T47D (cell line): ENCODE measurements around the gene USP32.
"Not testable (repeated sequence)": the region's sequence is repeated elsewhere in the genome, so short reads cannot be mapped to it uniquely, and the experiment has no call there.

Experiments
- DNase-seq, 2 experiments: peaks; one replicate each; pipeline versions ENCODE4 v3.0.0 to v3.0.0-alpha.2; 2011 to 2012; ENCODE audit warnings: low read depth in 1 of 2, low spot score in 1 of 2
- JUND ChIP-seq: IDR thresholded peaks from 2 replicates; pipeline ENCODE4 v1.6.1; 2012; ENCODE audit warnings: low read depth
- in situ Hi-C: cut with HindIII; loops from 2 replicates; pipeline ENCODE4 v1.10.0; 2016; ENCODE audit warnings: low sequenced_read_pairs, low pct_unique_long_range_greater_than_20kb

Gene USP32

DNA sequence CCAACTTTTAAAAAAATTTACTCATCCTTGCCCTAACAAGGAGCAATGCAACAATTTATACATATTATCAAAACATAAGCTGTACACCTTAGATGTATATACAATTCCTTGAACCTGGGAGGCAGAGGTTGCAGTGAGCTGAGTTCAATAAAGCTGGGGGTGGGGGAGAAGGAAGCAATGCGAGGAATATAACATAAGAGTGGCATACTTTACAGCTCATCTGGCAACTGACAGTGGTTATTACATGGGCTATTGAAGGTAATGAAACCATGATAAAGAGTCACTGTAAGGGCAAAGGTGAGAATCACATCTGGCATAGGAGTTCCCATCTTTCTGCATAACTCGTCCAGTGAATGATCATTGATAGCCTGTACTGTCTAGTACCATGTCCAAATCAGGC, 198.5 kb downstream of the USP32 start:
- in situ Hi-C loops = no loop called here
- TF ChIP-seq JUND = no peak
- no peak for DNase-seq

DNA sequence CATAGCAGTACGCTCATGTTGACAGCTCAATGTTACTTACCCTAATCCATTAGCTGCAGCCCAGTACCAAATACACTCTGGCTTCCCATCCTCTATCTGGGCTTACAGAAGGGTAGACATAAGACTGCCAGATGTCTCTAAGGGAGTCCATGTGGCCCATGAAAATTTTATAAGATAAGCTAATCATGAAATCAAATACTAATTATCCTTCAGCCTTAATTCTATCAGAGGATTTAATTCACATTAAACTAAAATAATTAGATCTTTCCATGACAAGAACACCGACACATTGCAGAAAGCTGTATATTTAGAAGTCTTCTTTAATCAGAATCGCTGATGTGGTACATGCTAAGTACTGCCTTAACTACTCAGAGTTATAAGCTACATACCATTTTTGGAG, 198.9 kb downstream of the USP32 start:
- in situ Hi-C loops, DNase-seq: not testable (repeated sequence)

DNA sequence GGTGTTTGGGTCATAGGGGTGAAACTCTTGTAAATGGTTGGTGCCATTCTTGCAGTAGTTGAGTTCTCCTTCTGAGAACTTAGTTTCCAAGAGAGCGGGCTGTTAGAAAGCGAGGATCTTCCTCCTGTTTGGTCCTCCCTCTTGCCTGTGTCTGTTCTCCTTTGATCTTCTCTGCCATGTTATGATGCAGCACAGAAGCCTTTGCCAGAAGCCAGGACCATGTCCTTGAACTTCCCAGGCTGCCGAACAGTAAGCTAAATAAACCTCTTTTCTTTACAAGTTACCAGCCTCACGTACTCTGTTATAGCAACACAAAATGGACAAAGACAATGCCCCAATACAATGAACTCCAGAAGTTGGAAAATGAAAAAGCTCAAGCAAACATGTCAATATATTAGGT, 201.9 kb downstream of the USP32 start:
- in situ Hi-C loops, DNase-seq: not testable (repeated sequence)

DNA sequence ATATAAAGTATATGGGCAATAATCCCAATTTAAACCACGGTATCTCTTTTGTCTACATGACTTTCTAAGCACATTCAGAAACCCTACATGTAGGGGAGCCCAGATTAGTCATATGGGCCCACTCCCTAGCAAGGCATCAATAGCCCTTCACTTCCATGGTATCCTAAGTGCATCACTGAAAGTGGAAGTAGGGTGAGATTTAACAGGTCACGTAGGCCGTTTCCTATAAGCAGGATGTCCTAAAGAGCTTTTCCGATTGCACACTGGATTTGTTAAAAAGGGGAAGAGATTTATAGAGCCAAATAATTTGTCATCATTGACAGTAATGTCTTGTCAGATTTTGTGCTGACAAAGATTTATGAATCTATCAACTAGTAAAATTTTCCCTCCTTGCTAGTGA, 203.2 kb downstream of the USP32 start:
- TF ChIP-seq JUND = no peak
- DNase-seq = no peak
- in situ Hi-C loops = no loop called here

DNA sequence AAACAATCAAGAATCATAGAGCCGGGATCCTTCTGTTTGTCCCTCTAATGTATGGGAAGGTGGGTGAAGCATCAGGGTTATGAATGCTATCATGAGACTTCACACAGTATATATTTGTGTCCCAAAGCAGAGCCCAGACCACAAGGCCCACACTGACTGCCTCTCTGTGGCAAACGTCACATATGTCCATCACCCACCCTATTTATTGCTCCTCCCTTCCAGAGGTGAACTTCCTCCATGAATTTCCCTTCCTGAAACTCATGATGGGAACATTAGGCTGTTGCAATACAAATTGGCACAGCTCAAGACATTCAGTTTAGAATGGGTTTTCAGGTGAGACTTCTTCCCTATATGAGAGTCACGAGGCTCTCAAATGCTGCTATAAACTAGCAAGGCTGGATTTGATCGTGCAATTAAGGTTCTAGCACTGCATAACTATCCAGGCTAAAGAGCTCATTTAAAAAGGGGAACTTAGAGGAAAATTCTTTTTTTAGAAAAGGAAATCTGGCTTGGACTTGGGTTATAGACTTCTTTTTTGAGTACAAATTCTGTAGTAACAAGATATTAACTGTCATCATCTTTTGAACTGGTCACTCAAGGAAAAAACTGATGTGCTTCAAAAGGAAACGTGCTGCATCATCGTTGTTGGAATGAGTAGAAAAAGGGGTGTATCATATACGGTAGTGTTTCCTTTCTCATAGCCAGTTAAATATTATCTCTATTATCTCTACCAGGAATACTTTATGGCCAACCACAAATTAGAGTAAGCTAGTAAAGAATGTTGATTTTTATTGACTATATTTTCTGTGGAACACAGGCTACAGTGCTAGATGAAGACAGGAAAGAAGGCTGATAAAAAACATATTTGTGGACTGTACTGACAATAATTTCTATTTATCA, 204.8 kb downstream of the USP32 start:
- in situ Hi-C loops = not testable (repeated sequence)

DNA sequence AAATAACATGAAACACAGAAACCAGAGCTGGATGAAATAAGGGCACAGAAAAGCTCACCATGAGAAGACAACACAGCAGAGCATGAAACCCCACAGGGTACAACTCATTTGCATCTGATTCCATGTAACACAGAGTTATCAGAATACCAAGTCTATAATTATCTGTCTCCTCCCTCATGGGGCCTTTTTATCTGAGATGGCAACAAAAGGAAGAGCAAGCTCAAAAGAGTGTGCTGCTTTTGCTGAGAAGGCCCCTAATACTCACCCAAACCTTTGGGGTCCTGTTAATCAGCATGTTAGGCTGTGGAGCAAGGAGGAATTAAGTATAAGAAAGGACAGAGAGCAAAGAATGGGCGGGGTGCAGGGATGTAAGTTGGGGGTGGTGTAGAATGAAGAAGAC, 205.6 kb downstream of the USP32 start:
- DNase-seq, in situ Hi-C loops: not testable (repeated sequence)

More for the DNA sequence above, 204.8 kb downstream of the USP32 start:
- DNase-seq = not testable (repeated sequence)

DNA sequence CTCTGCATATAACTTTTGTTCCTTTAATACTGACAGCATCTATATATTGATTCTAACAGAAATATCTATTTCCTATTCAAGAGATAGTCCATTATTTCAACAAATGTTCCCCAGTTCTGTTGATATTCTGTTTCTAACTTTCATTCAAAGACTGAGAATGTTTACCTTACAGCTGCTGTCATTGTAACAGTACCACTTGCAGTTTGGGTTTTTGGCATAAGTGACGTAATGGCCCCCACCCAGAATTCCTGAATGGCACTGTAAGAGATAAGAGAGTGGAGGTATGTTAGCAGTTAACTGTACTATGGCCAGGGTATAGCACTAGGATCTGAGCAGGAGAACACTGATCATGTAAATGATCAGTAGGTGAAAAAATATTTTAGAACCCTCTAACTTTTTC, 211.6 kb downstream of the USP32 start:
- in situ Hi-C loops, DNase-seq: not testable (repeated sequence)

DNA sequence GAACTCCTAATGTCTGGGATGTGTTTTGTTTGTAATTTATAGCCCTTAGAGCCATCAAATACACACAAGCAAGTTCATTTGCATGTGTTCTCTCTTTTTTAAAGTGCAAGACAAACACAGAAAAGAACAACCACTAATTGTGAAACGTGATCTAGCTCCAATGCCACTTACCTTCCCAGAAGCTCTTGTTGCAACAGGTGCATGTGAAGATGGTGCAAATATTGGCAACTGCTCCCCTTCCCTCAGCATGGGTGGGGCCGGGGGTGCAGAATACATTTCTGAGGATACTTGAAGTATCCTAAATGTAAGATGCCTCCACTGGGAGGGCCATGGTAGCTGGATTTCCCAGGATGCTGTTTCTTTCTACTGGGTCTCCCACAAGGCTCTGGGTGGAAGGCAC, 213.8 kb downstream of the USP32 start:
- DNase-seq, in situ Hi-C loops: not testable (repeated sequence)

DNA sequence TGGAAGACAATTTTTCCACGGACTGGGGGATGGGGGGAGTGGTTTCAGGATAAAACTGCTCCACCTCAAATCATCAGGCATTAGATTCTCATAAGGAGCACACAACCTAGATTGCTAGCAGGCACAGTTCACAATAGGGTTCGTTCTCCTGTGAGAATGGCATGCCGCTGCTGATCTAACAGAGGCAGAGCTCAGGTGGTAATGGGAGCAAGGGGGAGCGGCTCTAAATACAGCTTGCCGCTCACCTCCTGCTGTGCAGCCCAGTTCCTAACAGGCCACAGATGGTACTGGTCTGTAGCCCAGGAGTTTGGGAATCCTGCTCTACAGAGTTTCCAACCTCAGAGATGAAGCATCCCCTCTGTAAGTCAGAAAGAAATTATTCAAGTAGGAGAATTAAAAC, 215.2 kb downstream of the USP32 start:
- in situ Hi-C loops, DNase-seq: not testable (repeated sequence)

DNA sequence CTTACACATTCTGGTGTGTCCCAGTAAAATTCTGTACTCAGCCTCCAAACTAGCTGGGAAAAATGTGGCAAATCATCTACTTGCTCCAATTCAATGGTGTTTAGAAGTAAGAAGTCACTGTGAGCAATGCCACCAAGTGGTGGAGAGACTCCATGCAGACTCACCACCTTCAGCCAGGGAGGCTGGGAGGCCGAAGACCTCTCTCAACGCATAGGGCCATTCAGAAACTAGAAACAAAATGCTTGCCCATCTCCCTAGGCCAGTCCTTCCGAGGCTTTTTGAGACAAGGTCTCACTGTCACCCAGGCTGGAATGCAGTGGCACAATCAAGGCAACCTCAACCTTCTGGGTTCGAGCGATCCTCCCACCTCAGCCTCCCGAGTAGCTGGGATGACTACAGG, 217.2 kb downstream of the USP32 start:
- DNase-seq = peak in 1 of 2 experiments; percentile 56
- in situ Hi-C loops = not testable (repeated sequence)

DNA sequence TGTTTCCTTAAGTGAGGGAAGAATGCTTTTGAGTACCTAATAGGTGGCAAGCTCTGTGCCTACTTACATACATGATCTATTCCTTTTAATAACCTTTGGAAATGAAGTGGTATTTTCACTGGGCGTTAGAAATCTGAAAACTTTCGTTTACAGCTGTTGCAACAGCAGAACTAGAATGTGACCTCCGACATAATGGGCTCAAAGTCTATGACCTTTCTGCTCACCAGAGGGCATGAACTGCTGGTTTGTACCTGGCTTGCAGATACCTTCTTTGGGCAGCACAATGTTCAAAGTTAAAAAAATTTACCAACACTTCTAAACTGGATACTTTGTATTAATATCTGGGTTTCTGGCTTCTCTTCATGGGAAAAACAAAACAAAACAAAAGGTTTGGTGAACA, 217.9 kb downstream of the USP32 start:
- DNase-seq = no peak
- in situ Hi-C loops = no loop called here
- TF ChIP-seq JUND = no peak

DNA sequence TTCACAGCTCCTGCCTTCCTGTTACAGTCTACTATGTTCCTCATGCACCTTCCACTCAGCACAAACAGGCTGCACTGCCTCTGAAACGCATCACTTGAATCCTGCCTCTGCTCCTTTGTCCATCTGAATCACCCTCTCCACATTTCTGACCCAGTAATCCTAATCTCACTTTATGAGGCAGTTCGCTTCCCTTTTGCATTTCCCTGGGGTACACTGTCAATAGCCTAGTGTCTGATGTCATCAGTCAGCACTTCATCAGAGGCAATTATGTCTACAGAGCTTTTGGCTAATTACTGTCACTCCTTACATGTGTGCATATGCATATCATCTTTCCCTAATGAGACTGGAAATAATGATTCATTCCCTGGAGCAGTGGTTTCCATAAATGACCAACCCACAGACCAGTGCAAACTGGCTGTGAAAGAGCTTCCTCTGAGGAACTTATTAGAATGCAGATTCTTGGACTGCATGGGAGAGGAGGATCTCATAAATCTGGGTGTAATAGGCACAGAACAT, 218.6 kb downstream of the USP32 start:
- no peak for TF ChIP-seq JUND
- in situ Hi-C loops = no loop called here
- DNase-seq = no peak

DNA sequence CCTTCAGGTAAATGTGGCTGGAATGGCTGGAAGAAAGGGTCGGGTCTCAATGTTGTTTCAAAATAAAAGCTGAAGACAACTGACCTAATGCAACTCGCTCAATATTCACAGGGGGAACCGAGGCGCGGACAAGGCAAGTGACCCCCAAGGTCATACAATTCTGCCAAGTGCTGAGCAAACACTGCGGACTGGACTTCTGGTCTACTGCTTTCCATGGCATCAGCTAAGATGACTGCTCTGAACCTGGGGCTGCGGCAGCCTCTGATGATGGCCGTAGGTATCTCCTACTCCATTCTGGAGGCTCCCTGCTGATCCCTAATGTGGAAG, 220.2 kb downstream of the USP32 start:
- no peak for DNase-seq
- in situ Hi-C loops = no loop called here

More for the DNA sequence above, 220.2 kb downstream of the USP32 start:
- TF ChIP-seq JUND = no peak
